Measurements from ENCODE around the gene MTMR1. TPM values are rescaled to one million over a fixed set of nuclear protein-coding genes. Genes with fewer than 3 reads are reported as not detected.

MTMR1 gene
- total RNA-seq, 1 experiment from 2014 or later, result 15.6 TPM

DNA sequence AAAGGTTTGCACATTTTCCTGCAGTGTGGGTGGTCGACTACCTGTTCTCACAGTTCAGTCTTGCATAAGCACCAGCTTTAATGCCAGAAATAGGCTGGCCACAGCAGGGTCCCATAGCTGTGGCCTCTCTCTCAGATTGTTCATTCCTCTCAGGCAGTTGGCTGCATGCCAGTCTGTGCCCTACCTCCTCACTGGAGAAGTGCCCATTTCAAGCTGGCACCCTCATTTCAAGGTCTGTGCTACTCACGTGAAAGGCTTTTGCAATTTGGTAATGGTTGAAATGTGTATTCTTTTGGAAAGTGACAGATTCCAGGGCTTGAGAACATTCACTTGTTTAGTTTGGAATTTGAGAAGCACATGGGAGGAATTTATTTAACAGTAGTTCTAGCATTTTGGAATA, 28.9 kb upstream of the MTMR1 start:
- ATAC-seq, result no peak
- Mint-ChIP-seq H3K27me3 (ENCODE audit: low read depth) (no peaks in the 10 kb centered on the region), H3K4me3 (no peak overlapping the region), H3K4me1 (peaks cover 5% of the 10 kb centered on the region), H3K9me3 (no peaks in the 10 kb centered on the region), H3K27ac (no peak overlapping the region), H3K36me3 (peaks cover 21% of the 10 kb centered on the region)
- POLR2A ChIA-PET, result no interaction called here
- DNase-seq (ENCODE audit: low spot score), result no peak
- CTCF ChIA-PET, result no interaction called here
- TF ChIP-seq SMAD4 (CRISPR knock-in tag; IDR thresholded peaks at IDR 0.05) (no peak), ERG (CRISPR knock-in tag; IDR thresholded peaks at IDR 0.05) (no peak), NR2C2 (CRISPR knock-in tag; IDR thresholded peaks at IDR 0.05) (no peak), USF1 (CRISPR knock-in tag; IDR thresholded peaks at IDR 0.05) (no peak), CREM (CRISPR knock-in tag; IDR thresholded peaks at IDR 0.05) (no peak)
- TF ChIP-seq, protein P1, sequence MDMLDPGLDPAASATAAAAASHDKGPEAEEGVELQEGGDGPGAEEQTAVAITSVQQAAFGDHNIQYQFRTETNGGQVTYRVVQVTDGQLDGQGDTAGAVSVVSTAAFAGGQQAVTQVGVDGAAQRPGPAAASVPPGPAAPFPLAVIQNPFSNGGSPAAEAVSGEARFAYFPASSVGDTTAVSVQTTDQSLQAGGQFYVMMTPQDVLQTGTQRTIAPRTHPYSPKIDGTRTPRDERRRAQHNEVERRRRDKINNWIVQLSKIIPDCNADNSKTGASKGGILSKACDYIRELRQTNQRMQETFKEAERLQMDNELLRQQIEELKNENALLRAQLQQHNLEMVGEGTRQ (CRISPR knock-in tag; IDR thresholded peaks at IDR 0.05), result no peak

DNA sequence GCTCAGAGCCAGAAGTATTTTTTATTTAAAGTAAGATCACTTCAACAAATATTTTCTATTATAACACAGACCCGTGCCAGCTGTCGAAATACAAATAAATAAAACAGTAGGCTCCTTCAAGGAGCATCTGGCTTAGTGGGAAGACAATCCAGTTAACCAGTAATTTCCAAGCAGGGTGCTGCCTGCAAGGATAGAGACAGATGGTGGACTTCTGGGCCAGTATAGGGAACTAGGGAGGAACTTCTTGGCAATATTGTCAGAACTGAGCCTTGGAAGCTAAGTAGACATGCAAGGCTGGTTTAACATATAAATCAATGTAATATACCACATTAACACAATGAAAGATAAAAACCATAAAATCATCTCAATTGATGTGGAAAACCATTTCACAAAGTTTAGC, 17.0 kb upstream of the MTMR1 start:
- no peaks in the 10 kb centered on the region for H3K4me1 Mint-ChIP-seq
- H3K27me3 Mint-ChIP-seq (ENCODE audit: low read depth), result no peaks in the 10 kb centered on the region; the same call in 1 of the 2 replicates
- no peak overlapping the region for H3K27ac Mint-ChIP-seq
- ATAC-seq (no peak), DNase-seq (ENCODE audit: low spot score) (no peak)
- H3K36me3 Mint-ChIP-seq, result no peaks in the 10 kb centered on the region
- ChIA-PET POLR2A (no interaction called here), CTCF (no interaction called here)
- no peak overlapping the region for H3K4me3 Mint-ChIP-seq
- peaks cover 6% of the 10 kb centered on the region; the same call in 1 of the 2 replicates for H3K9me3 Mint-ChIP-seq
- TF ChIP-seq CREM (CRISPR knock-in tag; IDR thresholded peaks at IDR 0.05) (no peak), GABPB1 (CRISPR knock-in tag; IDR thresholded peaks at IDR 0.05) (no peak), JAZF1 (CRISPR knock-in tag; IDR thresholded peaks at IDR 0.05) (no peak), E2F4 (CRISPR knock-in tag; IDR thresholded peaks at IDR 0.05; ENCODE audit: borderline replicate concordance, low read depth) (no peak), ZNF232 (CRISPR knock-in tag; IDR thresholded peaks at IDR 0.05) (no peak), SP1 (CRISPR knock-in tag; conservative IDR thresholded peaks at IDR 0.05) (no peak), IRF2 (CRISPR knock-in tag; IDR thresholded peaks at IDR 0.05; ENCODE audit: borderline replicate concordance, low read depth) (no peak), SOX15 (CRISPR knock-in tag; IDR thresholded peaks at IDR 0.05) (no peak), FOXP1 (CRISPR knock-in tag; IDR thresholded peaks at IDR 0.05; ENCODE audit: borderline replicate concordance) (no peak), CDX4 (CRISPR knock-in tag; IDR thresholded peaks at IDR 0.05; ENCODE audit: borderline replicate concordance) (no peak), TEAD4 (CRISPR knock-in tag; IDR thresholded peaks at IDR 0.05) (no peak)
- TF ChIP-seq, protein P2, sequence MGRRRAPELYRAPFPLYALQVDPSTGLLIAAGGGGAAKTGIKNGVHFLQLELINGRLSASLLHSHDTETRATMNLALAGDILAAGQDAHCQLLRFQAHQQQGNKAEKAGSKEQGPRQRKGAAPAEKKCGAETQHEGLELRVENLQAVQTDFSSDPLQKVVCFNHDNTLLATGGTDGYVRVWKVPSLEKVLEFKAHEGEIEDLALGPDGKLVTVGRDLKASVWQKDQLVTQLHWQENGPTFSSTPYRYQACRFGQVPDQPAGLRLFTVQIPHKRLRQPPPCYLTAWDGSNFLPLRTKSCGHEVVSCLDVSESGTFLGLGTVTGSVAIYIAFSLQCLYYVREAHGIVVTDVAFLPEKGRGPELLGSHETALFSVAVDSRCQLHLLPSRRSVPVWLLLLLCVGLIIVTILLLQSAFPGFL (CRISPR knock-in tag; IDR thresholded peaks at IDR 0.05; ENCODE audit: borderline replicate concordance), result no peak
- TF ChIP-seq, protein P3, sequence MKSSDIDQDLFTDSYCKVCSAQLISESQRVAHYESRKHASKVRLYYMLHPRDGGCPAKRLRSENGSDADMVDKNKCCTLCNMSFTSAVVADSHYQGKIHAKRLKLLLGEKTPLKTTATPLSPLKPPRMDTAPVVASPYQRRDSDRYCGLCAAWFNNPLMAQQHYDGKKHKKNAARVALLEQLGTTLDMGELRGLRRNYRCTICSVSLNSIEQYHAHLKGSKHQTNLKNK (CRISPR knock-in tag; IDR thresholded peaks at IDR 0.05), result no peak
- TF ChIP-seq, protein P4, sequence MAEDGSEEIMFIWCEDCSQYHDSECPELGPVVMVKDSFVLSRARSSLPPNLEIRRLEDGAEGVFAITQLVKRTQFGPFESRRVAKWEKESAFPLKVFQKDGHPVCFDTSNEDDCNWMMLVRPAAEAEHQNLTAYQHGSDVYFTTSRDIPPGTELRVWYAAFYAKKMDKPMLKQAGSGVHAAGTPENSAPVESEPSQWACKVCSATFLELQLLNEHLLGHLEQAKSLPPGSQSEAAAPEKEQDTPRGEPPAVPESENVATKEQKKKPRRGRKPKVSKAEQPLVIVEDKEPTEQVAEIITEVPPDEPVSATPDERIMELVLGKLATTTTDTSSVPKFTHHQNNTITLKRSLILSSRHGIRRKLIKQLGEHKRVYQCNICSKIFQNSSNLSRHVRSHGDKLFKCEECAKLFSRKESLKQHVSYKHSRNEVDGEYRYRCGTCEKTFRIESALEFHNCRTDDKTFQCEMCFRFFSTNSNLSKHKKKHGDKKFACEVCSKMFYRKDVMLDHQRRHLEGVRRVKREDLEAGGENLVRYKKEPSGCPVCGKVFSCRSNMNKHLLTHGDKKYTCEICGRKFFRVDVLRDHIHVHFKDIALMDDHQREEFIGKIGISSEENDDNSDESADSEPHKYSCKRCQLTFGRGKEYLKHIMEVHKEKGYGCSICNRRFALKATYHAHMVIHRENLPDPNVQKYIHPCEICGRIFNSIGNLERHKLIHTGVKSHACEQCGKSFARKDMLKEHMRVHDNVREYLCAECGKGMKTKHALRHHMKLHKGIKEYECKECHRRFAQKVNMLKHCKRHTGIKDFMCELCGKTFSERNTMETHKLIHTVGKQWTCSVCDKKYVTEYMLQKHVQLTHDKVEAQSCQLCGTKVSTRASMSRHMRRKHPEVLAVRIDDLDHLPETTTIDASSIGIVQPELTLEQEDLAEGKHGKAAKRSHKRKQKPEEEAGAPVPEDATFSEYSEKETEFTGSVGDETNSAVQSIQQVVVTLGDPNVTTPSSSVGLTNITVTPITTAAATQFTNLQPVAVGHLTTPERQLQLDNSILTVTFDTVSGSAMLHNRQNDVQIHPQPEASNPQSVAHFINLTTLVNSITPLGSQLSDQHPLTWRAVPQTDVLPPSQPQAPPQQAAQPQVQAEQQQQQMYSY (CRISPR knock-in tag; IDR thresholded peaks at IDR 0.05), result no peak
- TF ChIP-seq, protein P5, sequence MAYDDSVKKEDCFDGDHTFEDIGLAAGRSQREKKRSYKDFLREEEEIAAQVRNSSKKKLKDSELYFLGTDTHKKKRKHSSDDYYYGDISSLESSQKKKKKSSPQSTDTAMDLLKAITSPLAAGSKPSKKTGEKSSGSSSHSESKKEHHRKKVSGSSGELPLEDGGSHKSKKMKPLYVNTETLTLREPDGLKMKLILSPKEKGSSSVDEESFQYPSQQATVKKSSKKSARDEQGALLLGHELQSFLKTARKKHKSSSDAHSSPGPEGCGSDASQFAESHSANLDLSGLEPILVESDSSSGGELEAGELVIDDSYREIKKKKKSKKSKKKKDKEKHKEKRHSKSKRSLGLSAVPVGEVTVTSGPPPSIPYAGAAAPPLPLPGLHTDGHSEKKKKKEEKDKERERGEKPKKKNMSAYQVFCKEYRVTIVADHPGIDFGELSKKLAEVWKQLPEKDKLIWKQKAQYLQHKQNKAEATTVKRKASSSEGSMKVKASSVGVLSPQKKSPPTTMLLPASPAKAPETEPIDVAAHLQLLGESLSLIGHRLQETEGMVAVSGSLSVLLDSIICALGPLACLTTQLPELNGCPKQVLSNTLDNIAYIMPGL (CRISPR knock-in tag; IDR thresholded peaks at IDR 0.05), result no peak
- TF ChIP-seq, protein P6, sequence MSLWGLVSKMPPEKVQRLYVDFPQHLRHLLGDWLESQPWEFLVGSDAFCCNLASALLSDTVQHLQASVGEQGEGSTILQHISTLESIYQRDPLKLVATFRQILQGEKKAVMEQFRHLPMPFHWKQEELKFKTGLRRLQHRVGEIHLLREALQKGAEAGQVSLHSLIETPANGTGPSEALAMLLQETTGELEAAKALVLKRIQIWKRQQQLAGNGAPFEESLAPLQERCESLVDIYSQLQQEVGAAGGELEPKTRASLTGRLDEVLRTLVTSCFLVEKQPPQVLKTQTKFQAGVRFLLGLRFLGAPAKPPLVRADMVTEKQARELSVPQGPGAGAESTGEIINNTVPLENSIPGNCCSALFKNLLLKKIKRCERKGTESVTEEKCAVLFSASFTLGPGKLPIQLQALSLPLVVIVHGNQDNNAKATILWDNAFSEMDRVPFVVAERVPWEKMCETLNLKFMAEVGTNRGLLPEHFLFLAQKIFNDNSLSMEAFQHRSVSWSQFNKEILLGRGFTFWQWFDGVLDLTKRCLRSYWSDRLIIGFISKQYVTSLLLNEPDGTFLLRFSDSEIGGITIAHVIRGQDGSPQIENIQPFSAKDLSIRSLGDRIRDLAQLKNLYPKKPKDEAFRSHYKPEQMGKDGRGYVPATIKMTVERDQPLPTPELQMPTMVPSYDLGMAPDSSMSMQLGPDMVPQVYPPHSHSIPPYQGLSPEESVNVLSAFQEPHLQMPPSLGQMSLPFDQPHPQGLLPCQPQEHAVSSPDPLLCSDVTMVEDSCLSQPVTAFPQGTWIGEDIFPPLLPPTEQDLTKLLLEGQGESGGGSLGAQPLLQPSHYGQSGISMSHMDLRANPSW (CRISPR knock-in tag; conservative IDR thresholded peaks at IDR 0.05; ENCODE audit: low read depth), result no peak

Data from WTC11 (cell line).